Spinal cord (tissue), 10 donors: Measurements from ENCODE around the gene HIPK3. TPM values are rescaled to one million over a fixed set of nuclear protein-coding genes. Genes with fewer than 3 reads are reported as not detected.

Source experiments
- DNase-seq, 6 donors: peaks; one replicate each; pipeline versions ENCODE4 v3.0.0 to v3.0.0-alpha.2; 2013 to 2015; ENCODE audit warnings: low spot score in 6 of 6, low read depth in 4 of 6
- H3K27ac ChIP-seq: one replicate; pipeline ENCODE4 v1.5.1; 2013; ENCODE audit warnings: low read depth, low read length, control low read depth
- H3K27me3 ChIP-seq: one replicate; pipeline ENCODE4 v1.6.1; 2013; ENCODE audit warnings: low read length; ENCODE audit not compliant: control insufficient read depth, insufficient read depth
- H3K36me3 ChIP-seq: one replicate; pipeline ENCODE4 v1.6.1; 2013; ENCODE audit warnings: low read length; ENCODE audit not compliant: control insufficient read depth, insufficient read depth
- H3K4me1 ChIP-seq: one replicate; pipeline ENCODE4 v1.6.1; 2013; ENCODE audit warnings: low read length; ENCODE audit not compliant: control insufficient read depth, insufficient read depth
- H3K4me3 ChIP-seq: one replicate; pipeline ENCODE4 v1.5.1; 2013; ENCODE audit warnings: low read depth, low read length, control low read depth
- H3K9me3 ChIP-seq: one replicate; pipeline ENCODE4 v1.6.1; 2013; ENCODE audit warnings: low read length; ENCODE audit not compliant: control insufficient read depth, insufficient read depth
- WGBS: methylation state at CpG from one replicate; pipeline ENCODE4 v1.1.5; 2013; ENCODE audit warnings: missing lambda C conversion rate; ENCODE audit not compliant: insufficient coverage; 5-methylcytosine and 5-hydroxymethylcytosine counted together
- polyA plus RNA-seq, 2 donors: library from polyadenylated mRNA; unstranded; fragments of 120-200 nt; gene quantifications; one replicate each; pipeline ENCODE4 v1.2.1, GENCODE V29; 2013; ENCODE audit not compliant: insufficient read length in 2 of 2
- total RNA-seq, 2 donors: library from RNA; depleted of rRNA in 1 of 2; stranded (reverse); fragments of 120-200 nt in 1 of 2; fragments of >200 nt in 1 of 2; gene quantifications; one replicate each; pipeline versions ENCODE4 v1.2.3 to v1.2.4, GENCODE V29; 2013 to 2014
- donor health status: healthy.

The HIPK3 gene
- total and polyA plus RNA-seq, 4 donors, result 26.1 to 169 (median 83.9) TPM

DNA sequence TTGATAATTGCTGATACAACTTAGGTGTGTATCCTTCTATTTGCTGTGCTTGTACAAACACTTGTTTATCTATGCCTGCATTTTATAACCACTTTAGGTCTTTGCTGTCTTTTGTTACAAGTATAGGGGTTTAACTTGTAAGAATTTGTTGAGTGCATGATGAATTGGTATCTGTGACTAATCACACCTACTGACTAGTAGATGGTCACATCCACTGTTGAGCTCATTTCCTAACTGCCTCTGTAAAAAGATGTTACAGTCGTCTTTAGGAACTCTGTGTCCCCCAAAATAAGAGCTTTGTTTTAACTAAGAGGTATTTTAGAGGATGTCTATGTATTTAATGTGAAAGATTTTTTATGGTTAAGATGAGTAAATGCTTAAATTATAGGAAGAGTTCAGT, 60.5 kb downstream of the HIPK3 start:
- Histone ChIP-seq H3K27me3 (no peaks in the 10 kb centered on the region), H3K36me3 (no peaks in the 10 kb centered on the region)
- no CpG with 5 or more reads among the region's 1 CpG for WGBS

DNA sequence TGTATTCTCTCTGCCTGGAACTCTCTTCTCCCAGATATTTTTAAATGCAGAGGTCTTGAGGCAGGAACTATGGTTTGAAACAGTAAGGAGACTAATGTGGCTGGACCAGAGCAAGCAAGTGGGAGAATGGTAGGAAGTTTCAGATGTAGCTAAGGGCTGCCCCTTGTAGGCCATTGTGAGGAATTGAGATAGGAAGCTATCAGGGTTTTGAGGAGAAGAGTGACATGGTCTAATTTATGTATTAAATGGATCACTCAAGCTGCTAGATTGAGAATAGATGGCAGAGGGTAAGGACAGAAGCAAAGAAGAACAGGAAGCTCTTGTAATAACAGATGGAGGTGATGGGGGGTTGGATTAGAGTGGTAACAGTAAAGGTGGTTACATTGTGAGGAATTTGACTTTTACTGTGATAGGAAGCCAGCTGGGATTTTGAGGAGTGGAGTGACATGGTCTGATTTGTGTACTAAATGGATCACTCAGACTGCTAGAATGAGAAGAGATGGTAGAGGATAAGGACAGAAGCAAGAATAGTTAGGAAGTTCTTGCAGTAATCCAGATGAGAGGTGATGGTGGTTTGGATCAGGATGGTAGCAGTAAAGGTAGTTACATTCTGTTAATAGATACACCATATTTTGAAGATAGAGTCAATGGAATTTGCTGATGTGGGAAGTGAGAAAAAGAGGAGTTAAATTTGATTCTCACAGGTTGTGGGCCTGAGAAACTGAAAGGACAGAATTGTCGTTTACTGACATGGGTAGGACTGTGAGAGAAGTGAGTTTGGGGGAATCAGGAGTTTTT, 63.0 kb downstream of the HIPK3 start:
- Histone ChIP-seq H3K27me3 (no peaks in the 10 kb centered on the region), H3K27ac (no peak overlapping the region), H3K4me1 (peaks cover 3% of the 10 kb centered on the region), H3K36me3 (no peaks in the 10 kb centered on the region), H3K9me3 (no peaks in the 10 kb centered on the region), H3K4me3 (no peak overlapping the region)
- WGBS, result 67% methylated on average over 1 of the region's 1 CpG
- DNase-seq, result no peak

More for the DNA sequence above, 60.5 kb downstream of the HIPK3 start:
- Histone ChIP-seq H3K27ac (no peak overlapping the region), H3K4me1 (no peaks in the 10 kb centered on the region), H3K4me3 (no peak overlapping the region), H3K9me3 (no peaks in the 10 kb centered on the region)
- DNase-seq, result no peak

DNA sequence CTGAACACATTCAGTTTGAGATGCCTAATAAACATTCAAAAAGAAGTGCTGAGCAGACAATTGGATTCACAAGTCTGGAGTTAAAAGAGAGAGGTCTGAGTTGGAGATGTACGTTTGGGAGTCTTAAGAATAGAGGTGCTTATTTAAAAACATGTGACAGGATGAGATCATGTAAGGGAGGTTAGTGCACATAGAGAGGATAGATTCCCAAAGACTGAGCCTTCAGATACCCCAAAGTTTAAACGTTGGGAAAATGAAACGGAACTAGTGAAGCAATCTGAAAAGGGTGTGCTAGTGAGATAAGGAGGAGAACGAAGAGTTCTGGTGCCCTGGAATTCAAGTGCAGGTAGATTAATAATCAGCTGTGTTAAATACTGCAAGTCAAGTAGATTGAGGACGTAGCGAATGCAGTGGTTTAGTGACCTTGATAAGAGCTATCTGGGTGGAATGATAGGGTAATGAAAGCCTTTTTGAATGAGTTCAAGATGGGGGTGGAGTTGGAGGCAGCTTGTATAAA, 63.7 kb downstream of the HIPK3 start:
- no peak for DNase-seq
- Histone ChIP-seq H3K4me1 (peaks cover 3% of the 10 kb centered on the region), H3K36me3 (no peaks in the 10 kb centered on the region), H3K27ac (no peak overlapping the region), H3K9me3 (no peaks in the 10 kb centered on the region), H3K4me3 (no peak overlapping the region), H3K27me3 (no peaks in the 10 kb centered on the region)
- 69% methylated on average over 6 of the region's 6 CpGs for WGBS

DNA sequence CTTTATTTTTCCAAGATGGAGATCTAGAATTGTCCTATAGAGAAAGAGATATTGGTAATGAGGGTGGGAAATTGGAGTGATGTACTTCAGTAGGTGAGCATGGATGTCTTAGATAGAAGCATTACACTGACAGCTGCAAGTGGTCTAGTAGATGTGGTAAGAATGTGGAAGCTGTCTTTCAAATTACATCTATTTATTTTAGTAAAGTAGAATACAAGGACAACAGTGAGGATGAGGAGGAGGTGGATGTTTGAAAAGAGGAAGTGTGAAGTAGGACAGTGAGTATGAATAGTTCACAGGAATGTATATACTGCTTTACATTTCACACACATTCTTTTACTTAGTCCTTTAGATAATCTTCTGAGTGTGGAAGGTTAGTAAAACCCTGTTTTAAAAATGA, 64.2 kb downstream of the HIPK3 start:
- H3K27me3 ChIP-seq, result no peaks in the 10 kb centered on the region
- H3K36me3 ChIP-seq, result no peaks in the 10 kb centered on the region
- DNase-seq, result no peak
- no peaks in the 10 kb centered on the region for H3K9me3 ChIP-seq
- no peak overlapping the region for H3K4me3 ChIP-seq
- H3K4me1 ChIP-seq, result peaks cover 3% of the 10 kb centered on the region
- no peak overlapping the region for H3K27ac ChIP-seq

DNA sequence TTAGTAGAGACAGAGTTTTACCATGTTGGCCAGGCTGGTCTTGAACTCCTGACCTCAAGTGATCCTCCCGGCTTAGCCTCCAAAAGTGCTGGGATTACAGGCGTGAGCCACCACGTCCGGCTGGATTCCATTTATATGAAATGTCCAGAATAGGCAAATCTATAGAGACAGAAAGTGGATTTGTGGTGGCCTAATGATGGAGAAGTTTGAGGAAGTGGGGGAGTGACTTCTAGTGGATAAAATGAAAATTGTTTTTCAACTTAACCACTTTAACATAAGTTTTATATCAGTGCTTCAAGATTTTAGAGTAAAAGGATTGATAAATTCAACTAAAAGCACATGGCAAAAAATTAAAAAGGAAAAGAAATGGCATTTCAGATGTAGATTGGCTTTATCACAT, 66.2 kb downstream of the HIPK3 start:
- Histone ChIP-seq H3K9me3 (no peaks in the 10 kb centered on the region), H3K36me3 (no peaks in the 10 kb centered on the region), H3K4me3 (no peak overlapping the region), H3K27me3 (no peaks in the 10 kb centered on the region), H3K4me1 (peaks cover 3% of the 10 kb centered on the region), H3K27ac (no peak overlapping the region)
- DNase-seq, result no peak
- 95% methylated on average over 3 of the region's 4 CpGs for WGBS

DNA sequence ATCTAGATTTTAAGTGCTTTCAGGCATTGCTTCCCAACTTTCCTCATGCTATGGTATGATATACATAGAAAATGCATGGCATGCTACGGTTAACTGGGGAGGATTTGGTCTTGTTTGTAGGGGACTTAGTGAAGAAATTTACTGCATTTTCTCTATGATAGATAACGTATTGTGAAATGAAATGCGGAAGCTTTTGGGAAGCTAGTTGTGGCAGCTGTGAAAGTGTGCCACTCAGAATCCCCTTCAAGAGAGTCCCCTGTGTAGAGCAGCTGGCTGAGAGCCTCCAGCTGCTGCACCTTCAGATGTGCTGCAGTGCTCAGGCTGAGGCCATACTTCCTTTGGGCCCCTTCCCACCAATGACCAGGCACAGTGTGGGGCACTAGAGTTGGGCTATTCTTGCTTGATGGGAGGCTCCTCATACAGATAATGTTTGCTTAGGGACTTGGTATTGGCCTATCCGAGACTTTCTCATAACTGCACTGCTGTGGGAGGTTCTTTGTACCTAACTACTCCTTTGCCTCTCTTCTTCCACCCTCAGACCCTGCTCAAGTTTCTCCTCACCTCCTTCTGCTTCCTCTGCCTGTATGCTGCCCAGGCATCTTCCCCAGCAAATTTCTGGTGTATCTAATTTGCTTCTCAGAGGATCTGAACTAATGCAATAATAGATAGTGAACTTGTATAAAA, 67.3 kb downstream of the HIPK3 start:
- no peaks in the 10 kb centered on the region for H3K9me3 ChIP-seq
- no peak overlapping the region for H3K27ac ChIP-seq
- peaks cover 3% of the 10 kb centered on the region for H3K4me1 ChIP-seq
- H3K27me3 ChIP-seq, result no peaks in the 10 kb centered on the region
- no peaks in the 10 kb centered on the region for H3K36me3 ChIP-seq
- no peak for DNase-seq
- WGBS, result 100% methylated on average over 2 of the region's 4 CpGs
- no peak overlapping the region for H3K4me3 ChIP-seq

DNA sequence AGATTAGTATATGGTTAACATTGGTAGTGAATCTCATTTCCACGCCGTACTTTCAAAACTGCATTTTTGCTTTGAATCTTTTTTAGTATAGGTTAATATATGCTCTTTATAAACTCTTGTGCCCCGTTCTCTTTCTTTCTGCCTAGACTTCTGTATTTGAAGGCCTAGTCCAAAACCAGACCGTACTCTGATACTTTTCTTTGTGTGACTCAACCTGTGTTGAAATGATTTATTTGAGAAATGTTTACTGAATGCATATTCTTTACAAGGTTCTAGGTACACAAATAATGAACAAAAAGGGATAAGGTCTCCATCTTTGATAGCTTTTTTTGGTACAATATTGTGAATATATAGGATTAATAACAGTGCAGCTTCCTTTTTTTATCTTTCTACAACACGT, 68.3 kb downstream of the HIPK3 start:
- no peak overlapping the region for H3K4me3 ChIP-seq
- no peaks in the 10 kb centered on the region for H3K27me3 ChIP-seq
- H3K27ac ChIP-seq, result no peak overlapping the region
- H3K4me1 ChIP-seq, result peaks cover 3% of the 10 kb centered on the region
- no peaks in the 10 kb centered on the region for H3K36me3 ChIP-seq
- no peaks in the 10 kb centered on the region for H3K9me3 ChIP-seq
- DNase-seq, result no peak
- no CpG with 5 or more reads among the region's 5 CpGs for WGBS

DNA sequence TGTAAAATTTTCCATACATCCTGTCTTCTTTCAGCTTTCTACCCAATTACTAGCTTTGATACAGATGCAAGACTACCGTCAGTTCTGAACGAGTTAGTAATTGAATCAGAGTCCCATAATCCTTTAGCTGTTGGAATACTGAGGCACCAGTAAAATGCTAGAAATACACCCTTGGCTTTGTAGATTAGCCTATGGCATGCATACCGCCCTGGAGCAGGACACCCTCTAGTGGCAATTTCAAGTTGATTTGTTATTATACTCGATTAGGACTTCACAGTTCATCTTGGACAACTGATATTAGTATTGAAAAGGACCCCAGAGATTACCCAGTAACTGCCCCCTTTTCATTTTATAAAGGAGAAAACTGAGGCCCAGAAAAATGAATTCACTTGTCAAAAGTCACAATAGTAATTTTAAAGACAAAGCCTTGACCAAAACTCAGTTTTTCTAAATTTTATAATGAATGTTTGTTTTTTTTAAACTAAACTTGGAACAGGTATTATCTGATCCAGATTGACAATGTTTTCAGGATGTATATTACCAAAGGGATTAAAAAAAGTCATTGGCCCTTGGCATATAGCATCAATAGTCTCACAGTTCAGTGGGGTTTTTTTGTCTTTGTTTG, 72.6 kb downstream of the HIPK3 start:
- 40% methylated on average over 1 of the region's 4 CpGs for WGBS
- H3K27me3 ChIP-seq, result no peaks in the 10 kb centered on the region
- peak in 5 of 6 donors; percentile 11 to 74 (median 23) for DNase-seq
- no peaks in the 10 kb centered on the region for H3K9me3 ChIP-seq
- no peaks in the 10 kb centered on the region for H3K36me3 ChIP-seq
- H3K4me1 ChIP-seq, result no peaks in the 10 kb centered on the region
- H3K27ac ChIP-seq, result no peak overlapping the region
- H3K4me3 ChIP-seq, result no peak overlapping the region

DNA sequence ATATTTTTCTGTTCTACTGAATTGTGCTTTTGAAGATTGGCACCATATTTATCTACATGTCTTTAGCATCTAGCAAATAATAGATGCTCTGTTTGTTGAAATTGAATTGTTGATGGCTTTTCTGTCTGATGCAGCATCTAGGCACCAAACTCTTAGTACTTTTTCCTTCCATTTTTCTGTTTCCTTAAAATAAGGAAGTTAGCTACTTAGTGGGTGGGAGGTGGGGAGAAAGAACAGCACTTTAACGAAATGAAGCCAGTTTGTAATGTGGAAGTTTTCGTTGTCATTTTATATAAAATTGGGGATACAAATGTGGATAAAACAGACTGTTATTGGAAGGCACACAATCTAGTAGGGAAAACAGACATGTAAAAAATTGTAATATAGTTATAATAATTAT, 76.6 kb downstream of the HIPK3 start:
- WGBS, result no CpG with 5 or more reads among the region's 2 CpGs
- H3K36me3 ChIP-seq, result peaks cover 4% of the 10 kb centered on the region
- no peak overlapping the region for H3K4me3 ChIP-seq
- no peak overlapping the region for H3K27ac ChIP-seq
- no peaks in the 10 kb centered on the region for H3K9me3 ChIP-seq
- DNase-seq, result no peak
- no peaks in the 10 kb centered on the region for H3K4me1 ChIP-seq
- no peaks in the 10 kb centered on the region for H3K27me3 ChIP-seq
